BE2C (cell line): ENCODE measurements around the gene BPIFB6. TPM values are rescaled to one million over a fixed set of nuclear protein-coding genes. Genes with fewer than 3 reads are reported as not detected.
A peak's percentile ranks its signal among the peaks of the same experiment; 100 is the strongest.

ENCODE experiments used
- DNase-seq: peaks from one replicate; pipeline ENCODE4 v3.0.0-alpha.2; 2020
- H3K27me3 ChIP-seq: fragments of 250-450 bp; sonication (Bioruptor Pico); 2 replicates; pipeline ENCODE4 v1.5.1; 2020; ENCODE audit warnings: mild to moderate bottlenecking
- H3K36me3 ChIP-seq: fragments of 250-450 bp; sonication (Bioruptor Pico); 2 replicates; pipeline ENCODE4 v1.5.1; 2020; ENCODE audit warnings: mild to moderate bottlenecking
- H3K4me1 ChIP-seq: fragments of 250-450 bp; sonication (Bioruptor Pico); 2 replicates; pipeline ENCODE4 v1.5.1; 2020
- H3K4me3 ChIP-seq: 2 replicates; pipeline ENCODE4 v1.5.1; 2011; ENCODE audit warnings: low read depth, low read length
- H3K9me3 ChIP-seq: fragments of 250-450 bp; sonication (Bioruptor Pico); 2 replicates; pipeline ENCODE4 v1.5.1; 2020
- CTCF ChIP-seq: IDR thresholded peaks from 2 replicates; pipeline ENCODE4 v1.5.1; 2012; ENCODE audit warnings: mild to moderate bottlenecking, low read depth, low read length
- polyA plus RNA-seq: library from polyadenylated mRNA; unstranded; fragments of >200 nt; gene quantifications from one replicate; pipeline ENCODE4 v1.2.1, GENCODE V29; 2012; ENCODE audit warnings: low read depth, missing spikeins; ENCODE audit not compliant: insufficient read length, insufficient read depth

BPIFB6 gene
- polyA plus RNA-seq: not detected

- TF ChIP-seq CTCF: no peak
- Histone ChIP-seq H3K36me3 (no peaks in the 10 kb centered on the region), H3K4me1 (no peaks in the 10 kb centered on the region), H3K9me3 (no peaks in the 10 kb centered on the region), H3K4me3 (no peak within 1 kb of the TSS), H3K27me3 (no peaks in the 10 kb centered on the region)
- DNase-seq: no peak
Measured at GRCh38 chr20:33031531-33031930, at the start of gene BPIFB6. Gene BPIFB6, plus strand, starts transcription at chr20:33031648. Its CDS starts 0 bp downstream, at chr20:33031648.

GRCh38 chr20:32982617-32983458, 48.6 kb upstream of the BPIFB6 start:
- no peak for TF ChIP-seq CTCF
- peaks cover 3% of the 10 kb centered on the region; the same call in 1 of the 2 replicates for H3K4me1 ChIP-seq
- no peak overlapping the region for H3K4me3 ChIP-seq
- no peaks in the 10 kb centered on the region for H3K9me3 ChIP-seq
- H3K36me3 ChIP-seq: no peaks in the 10 kb centered on the region
- peak; percentile 65 for DNase-seq
- no peaks in the 10 kb centered on the region for H3K27me3 ChIP-seq

GRCh38 chr20:32983459-32984112, 47.9 kb upstream of the BPIFB6 start:
- no peaks in the 10 kb centered on the region for H3K36me3 ChIP-seq
- DNase-seq: no peak
- no peak for TF ChIP-seq CTCF
- H3K4me1 ChIP-seq: peaks cover 3% of the 10 kb centered on the region; the same call in 1 of the 2 replicates
- no peak overlapping the region for H3K4me3 ChIP-seq
- no peaks in the 10 kb centered on the region for H3K27me3 ChIP-seq
- no peaks in the 10 kb centered on the region for H3K9me3 ChIP-seq

GRCh38 chr20:32984196-32984595, 47.3 kb upstream of the BPIFB6 start:
- H3K9me3 ChIP-seq: no peaks in the 10 kb centered on the region
- H3K4me1 ChIP-seq: peaks cover 3% of the 10 kb centered on the region; the same call in 1 of the 2 replicates
- no peak for DNase-seq
- no peak overlapping the region for H3K4me3 ChIP-seq
- no peaks in the 10 kb centered on the region for H3K27me3 ChIP-seq
- no peaks in the 10 kb centered on the region for H3K36me3 ChIP-seq
- no peak for TF ChIP-seq CTCF

GRCh38 chr20:32984631-32985354, 46.7 kb upstream of the BPIFB6 start:
- no peak for TF ChIP-seq CTCF

More at GRCh38 chr20:32984631-32985354, 46.7 kb upstream of the BPIFB6 start:
- no peak overlapping the region for H3K4me3 ChIP-seq
- H3K4me1 ChIP-seq: peaks cover 3% of the 10 kb centered on the region; the same call in 1 of the 2 replicates
- no peaks in the 10 kb centered on the region for H3K9me3 ChIP-seq
- no peak for DNase-seq
- no peaks in the 10 kb centered on the region for H3K36me3 ChIP-seq
- H3K27me3 ChIP-seq: no peaks in the 10 kb centered on the region
